Gastroesophageal sphincter (tissue), 3 donors: ENCODE measurements around the gene HDGFL2.

ENCODE experiments used
- POLR2A ChIP-seq, 2 donors: fragments of 450-650 bp; IDR thresholded peaks; one replicate each; pipeline ENCODE4 v1.6.1; 2017; ENCODE audit warnings: antibody characterized with exemption in 2 of 2, mild to moderate bottlenecking in 2 of 2, moderate library complexity in 1 of 2
- POLR2AphosphoS5 ChIP-seq: sonication (generic); formaldehyde crosslinking; IDR thresholded peaks from one replicate; pipeline ENCODE4 v1.6.1; 2017; ENCODE audit warnings: antibody characterized with exemption
- TF ChIP-seq, protein P1 (sequence below), 4 experiments: fragments of 200-600 bp in 2 of 4; fragments of 450-650 bp in 2 of 4; sonication (generic) in 1 of 4; IDR thresholded peaks; one replicate each; pipeline ENCODE4 v1.5.1; 2017 to 2019; ENCODE audit warnings: antibody characterized with exemption in 4 of 4, mild to moderate bottlenecking in 2 of 4, moderate library complexity in 2 of 4

DNA sequence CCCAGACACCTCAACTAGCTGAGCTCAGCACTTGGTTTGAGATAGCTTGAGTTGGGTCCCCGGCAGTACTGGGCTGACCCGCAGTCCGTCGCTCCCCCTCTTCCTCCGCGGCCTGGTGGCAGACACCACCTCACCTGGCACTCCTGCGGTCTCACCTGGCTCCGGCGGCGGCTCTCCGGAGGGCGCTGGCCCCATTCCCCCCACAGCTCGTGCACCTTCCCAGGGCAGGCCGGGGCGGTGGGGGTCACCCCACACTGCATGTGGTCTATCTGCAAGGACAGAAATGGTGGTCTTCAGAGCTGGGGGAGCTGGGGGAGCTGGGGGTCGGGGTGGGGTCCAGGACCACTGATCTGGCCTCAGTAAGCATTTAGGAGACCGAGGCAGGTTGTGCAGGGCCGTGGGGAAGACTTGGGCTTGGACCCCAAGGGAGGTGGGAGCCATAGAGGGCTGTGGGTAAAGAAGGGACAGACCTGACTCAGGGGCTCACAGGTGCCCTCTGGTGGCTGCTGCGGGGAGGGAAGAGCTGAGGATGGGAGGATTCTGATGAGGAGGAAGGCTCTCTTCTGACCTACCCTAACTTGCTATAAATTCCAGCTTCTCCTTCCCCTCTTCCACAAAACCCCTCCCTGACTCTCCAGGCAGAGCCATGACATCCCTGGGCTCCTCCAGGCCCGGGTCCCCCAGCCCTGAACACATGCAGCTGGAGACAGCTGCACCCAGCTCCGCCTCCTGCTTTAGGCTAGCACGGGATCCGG lies 52.9 kb downstream of the HDGFL2 start:
- no peak for TF ChIP-seq POLR2AphosphoS5
- TF ChIP-seq POLR2A (IDR thresholded peaks at IDR 0.05): no peak
- TF ChIP-seq, protein P1, sequence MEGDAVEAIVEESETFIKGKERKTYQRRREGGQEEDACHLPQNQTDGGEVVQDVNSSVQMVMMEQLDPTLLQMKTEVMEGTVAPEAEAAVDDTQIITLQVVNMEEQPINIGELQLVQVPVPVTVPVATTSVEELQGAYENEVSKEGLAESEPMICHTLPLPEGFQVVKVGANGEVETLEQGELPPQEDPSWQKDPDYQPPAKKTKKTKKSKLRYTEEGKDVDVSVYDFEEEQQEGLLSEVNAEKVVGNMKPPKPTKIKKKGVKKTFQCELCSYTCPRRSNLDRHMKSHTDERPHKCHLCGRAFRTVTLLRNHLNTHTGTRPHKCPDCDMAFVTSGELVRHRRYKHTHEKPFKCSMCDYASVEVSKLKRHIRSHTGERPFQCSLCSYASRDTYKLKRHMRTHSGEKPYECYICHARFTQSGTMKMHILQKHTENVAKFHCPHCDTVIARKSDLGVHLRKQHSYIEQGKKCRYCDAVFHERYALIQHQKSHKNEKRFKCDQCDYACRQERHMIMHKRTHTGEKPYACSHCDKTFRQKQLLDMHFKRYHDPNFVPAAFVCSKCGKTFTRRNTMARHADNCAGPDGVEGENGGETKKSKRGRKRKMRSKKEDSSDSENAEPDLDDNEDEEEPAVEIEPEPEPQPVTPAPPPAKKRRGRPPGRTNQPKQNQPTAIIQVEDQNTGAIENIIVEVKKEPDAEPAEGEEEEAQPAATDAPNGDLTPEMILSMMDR (IDR thresholded peaks at IDR 0.05): peak in 3 of 4 experiments; percentile 46 to 83 (median 54)
